ENCODE results near the gene TAP2.
A peak's percentile ranks its signal among the peaks of the same experiment; 100 is the strongest.
"Not testable (repeated sequence)": the region's sequence is repeated elsewhere in the genome, so short reads cannot be mapped to it uniquely, and the experiment has no call there.

The TAP2 gene

DNA sequence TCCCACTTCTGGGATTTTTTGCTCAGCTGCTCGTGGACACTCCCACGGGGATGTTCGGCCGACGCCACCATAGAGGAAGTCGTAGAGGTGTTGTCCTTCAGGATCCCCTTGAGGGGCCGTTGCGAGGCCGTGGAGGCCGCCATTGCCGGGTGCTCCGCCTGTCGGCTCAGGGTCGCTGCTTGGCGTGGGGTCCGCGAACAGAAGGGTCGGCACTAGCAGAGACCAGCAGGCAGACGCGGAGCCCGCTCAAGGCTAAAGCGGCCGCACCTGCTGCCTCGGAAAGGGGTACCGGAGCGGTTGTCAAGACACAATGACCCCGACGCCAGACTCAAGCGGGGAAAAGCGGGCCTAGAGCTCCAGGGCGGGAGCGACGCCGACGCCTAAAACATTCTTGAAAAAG lies 41.2 kb upstream of the TAP2 start:
- TF ChIP-seq, protein P1, sequence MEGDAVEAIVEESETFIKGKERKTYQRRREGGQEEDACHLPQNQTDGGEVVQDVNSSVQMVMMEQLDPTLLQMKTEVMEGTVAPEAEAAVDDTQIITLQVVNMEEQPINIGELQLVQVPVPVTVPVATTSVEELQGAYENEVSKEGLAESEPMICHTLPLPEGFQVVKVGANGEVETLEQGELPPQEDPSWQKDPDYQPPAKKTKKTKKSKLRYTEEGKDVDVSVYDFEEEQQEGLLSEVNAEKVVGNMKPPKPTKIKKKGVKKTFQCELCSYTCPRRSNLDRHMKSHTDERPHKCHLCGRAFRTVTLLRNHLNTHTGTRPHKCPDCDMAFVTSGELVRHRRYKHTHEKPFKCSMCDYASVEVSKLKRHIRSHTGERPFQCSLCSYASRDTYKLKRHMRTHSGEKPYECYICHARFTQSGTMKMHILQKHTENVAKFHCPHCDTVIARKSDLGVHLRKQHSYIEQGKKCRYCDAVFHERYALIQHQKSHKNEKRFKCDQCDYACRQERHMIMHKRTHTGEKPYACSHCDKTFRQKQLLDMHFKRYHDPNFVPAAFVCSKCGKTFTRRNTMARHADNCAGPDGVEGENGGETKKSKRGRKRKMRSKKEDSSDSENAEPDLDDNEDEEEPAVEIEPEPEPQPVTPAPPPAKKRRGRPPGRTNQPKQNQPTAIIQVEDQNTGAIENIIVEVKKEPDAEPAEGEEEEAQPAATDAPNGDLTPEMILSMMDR (conservative IDR thresholded peaks at IDR 0.05; ENCODE audit: low read depth, low read length), result no peak
- no peak overlapping the region for H3K4me3 ChIP-seq (ENCODE audit: low read depth, low read length)
- DNase-seq (ENCODE audit: low read depth), result no peak

- no peak overlapping the region for H3K4me3 ChIP-seq (ENCODE audit: low read depth, low read length)
- TF ChIP-seq, protein P1 (conservative IDR thresholded peaks at IDR 0.05; ENCODE audit: low read depth, low read length), result no peak
Measured at GRCh38 chr6:32876603-32877002, 38.1 kb upstream of the TAP2 start.

GRCh38 chr6:32873947-32874346 lies 35.4 kb upstream of the TAP2 start:
- not testable (repeated sequence) for DNase-seq (ENCODE audit: low read depth); H3K4me3 ChIP-seq (ENCODE audit: low read depth, low read length)

More at GRCh38 chr6:32876603-32877002, 38.1 kb upstream of the TAP2 start:
- DNase-seq (ENCODE audit: low read depth), result no peak

DNA sequence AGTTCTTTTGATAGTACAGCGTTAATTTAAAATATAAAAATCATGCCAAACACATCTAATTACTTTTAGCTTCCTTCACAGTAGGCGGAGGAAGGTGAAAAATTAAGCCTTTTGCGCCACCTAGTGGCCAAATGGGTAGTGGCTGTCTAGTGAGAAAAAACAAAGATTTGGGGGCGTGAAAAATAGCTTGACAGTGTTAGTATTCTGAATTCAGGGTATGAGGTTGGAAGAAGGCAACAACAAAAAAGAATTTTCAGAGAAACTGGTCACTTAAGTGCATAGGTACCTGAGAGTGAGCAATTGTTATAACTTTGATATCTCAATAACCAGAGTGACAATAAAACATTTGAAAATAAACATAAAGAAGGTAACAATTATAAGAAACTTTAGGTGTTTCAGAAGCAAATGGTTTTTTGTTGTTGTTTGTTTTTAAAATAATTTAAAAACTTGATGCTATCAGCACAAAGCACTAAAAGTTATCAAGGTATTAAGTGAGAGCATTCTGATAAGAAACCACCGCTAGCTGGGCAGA lies 29.8 kb upstream of the TAP2 start:
- TF ChIP-seq, protein P1 (conservative IDR thresholded peaks at IDR 0.05; ENCODE audit: low read depth, low read length), result peak; percentile 92
- peak; percentile 79 for DNase-seq (ENCODE audit: low read depth)
- no peak overlapping the region for H3K4me3 ChIP-seq (ENCODE audit: low read depth, low read length)

DNA sequence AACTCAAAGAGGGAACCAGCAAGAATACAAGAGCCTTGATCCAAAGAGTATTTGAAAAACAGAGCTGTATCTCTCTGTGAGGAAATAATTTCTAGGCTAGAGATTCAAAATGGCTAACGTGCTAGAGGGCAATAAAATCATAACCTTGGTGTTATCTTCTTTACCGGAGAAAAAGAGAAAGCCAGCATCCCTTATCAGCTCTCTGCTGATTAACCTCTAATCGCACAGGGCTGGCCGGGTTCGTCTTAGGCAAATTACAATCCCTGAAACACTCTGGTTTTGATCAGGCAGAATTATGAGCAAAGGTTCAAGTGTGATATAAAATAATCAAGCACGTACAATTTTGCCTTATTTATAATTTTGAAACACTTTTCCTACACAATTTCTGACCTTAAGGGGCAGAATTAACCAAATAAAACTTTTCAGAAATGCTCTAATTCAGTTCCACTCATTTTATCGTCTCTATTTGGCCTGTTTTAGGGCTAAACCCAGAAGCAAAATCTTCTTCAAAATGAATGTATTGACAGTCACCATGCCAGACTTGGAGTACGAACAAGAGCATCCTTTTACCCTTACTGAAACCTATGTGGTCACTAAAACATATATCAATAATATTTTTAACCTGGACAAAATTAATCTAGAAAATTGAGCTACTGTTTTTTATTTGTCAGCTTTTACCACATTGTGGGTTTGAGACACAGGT lies 29.2 kb upstream of the TAP2 start:
- DNase-seq (ENCODE audit: low read depth), result no peak
- TF ChIP-seq, protein P1 (conservative IDR thresholded peaks at IDR 0.05; ENCODE audit: low read depth, low read length), result no peak
- H3K4me3 ChIP-seq (ENCODE audit: low read depth, low read length), result no peak overlapping the region

DNA sequence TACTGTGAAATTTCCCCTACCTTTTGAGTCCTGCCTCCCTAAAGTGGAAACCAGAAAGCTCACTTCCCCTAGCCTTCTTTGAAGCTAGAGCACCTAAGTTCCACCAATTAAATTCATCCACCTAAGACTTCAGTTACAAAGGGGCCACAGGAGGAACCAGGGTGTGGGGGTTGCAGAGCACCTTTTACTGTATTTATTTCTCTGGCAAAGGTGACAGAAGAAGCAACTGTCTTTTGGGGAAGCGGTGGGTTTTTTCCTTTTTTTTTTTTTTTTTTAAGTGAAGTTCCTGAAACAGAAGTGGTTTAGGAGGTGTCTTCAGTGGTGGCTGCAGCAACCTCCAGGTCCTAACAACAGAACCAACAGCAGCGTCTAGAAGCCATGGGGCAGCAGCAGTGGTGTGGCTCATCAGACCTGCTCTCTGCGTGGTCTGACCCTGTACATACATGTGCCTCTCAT lies 28.5 kb upstream of the TAP2 start:
- H3K4me3 ChIP-seq (ENCODE audit: low read depth, low read length), result no peak overlapping the region
- TF ChIP-seq, protein P1 (conservative IDR thresholded peaks at IDR 0.05; ENCODE audit: low read depth, low read length), result no peak
- no peak for DNase-seq (ENCODE audit: low read depth)

- DNase-seq (ENCODE audit: low read depth), result no peak
- no peak overlapping the region for H3K4me3 ChIP-seq (ENCODE audit: low read depth, low read length)
- TF ChIP-seq, protein P1 (conservative IDR thresholded peaks at IDR 0.05; ENCODE audit: low read depth, low read length), result no peak
Measured at GRCh38 chr6:32865724-32866443, 27.3 kb upstream of the TAP2 start.
